HG03159 (cell line): ENCODE results near the gene PPP1R37.

Experiments
- ATAC-seq: cut with Tn5 transposase; IDR thresholded peaks from one replicate; pipeline ENCODE4 v1.9.1; 2021; ENCODE audit warnings: mild to moderate bottlenecking, moderate library complexity; ENCODE audit not compliant: unreplicated experiment

PPP1R37 gene

GRCh38 chr19:45135176-45135885 lies 42.4 kb downstream of the PPP1R37 start:
- no peak for ATAC-seq

GRCh38 chr19:45136507-45137178 lies 43.7 kb downstream of the PPP1R37 start:
- no peak for ATAC-seq

- ATAC-seq: peak; percentile 72
Observed at GRCh38 chr19:45137179-45137761, 44.3 kb downstream of the PPP1R37 start.

GRCh38 chr19:45138303-45138751 lies 45.3 kb downstream of the PPP1R37 start:
- ATAC-seq: no peak

GRCh38 chr19:45139286-45140143 lies 46.5 kb downstream of the PPP1R37 start:
- ATAC-seq: no peak

- ATAC-seq: no peak
Observed at GRCh38 chr19:45140144-45140503, 47.1 kb downstream of the PPP1R37 start.

- ATAC-seq: no peak
Observed at GRCh38 chr19:45140533-45140932, 47.6 kb downstream of the PPP1R37 start.

- ATAC-seq: no peak
Observed at GRCh38 chr19:45141203-45141900, 48.4 kb downstream of the PPP1R37 start.

GRCh38 chr19:45142016-45142725 lies 49.2 kb downstream of the PPP1R37 start:
- no peak for ATAC-seq

GRCh38 chr19:45142726-45143110 lies 49.7 kb downstream of the PPP1R37 start:
- no peak for ATAC-seq

GRCh38 chr19:45144431-45145269 lies 51.7 kb downstream of the PPP1R37 start:
- no peak for ATAC-seq

GRCh38 chr19:45145270-45146189 lies 52.6 kb downstream of the PPP1R37 start:
- ATAC-seq: no peak

- ATAC-seq: no peak
Observed at GRCh38 chr19:45146251-45146650, 53.3 kb downstream of the PPP1R37 start.

- ATAC-seq: no peak
Observed at GRCh38 chr19:45146741-45147205, 53.8 kb downstream of the PPP1R37 start.

- ATAC-seq: no peak
Observed at GRCh38 chr19:45147835-45148676, 55.1 kb downstream of the PPP1R37 start.

GRCh38 chr19:45149129-45149528 lies 56.1 kb downstream of the PPP1R37 start:
- ATAC-seq: no peak

GRCh38 chr19:45150180-45150579 lies 57.2 kb downstream of the PPP1R37 start:
- no peak for ATAC-seq
